Esophagus (tissue), 2 donors: ENCODE measurements around the gene PARP1. TPM values are rescaled to one million over a fixed set of nuclear protein-coding genes. Genes with fewer than 3 reads are reported as not detected.

Source experiments
- H3K27ac ChIP-seq, 2 donors: one replicate each; pipeline ENCODE4 v1.5.1; 2013; ENCODE audit warnings: low read depth in 2 of 2, mild to moderate bottlenecking in 2 of 2, inconsistent platforms in 1 of 2, low read length in 1 of 2, moderate library complexity in 1 of 2
- H3K27me3 ChIP-seq, 2 donors: one replicate each; pipeline ENCODE4 v1.6.1; 2013; ENCODE audit warnings: low read length in 2 of 2, control low read depth in 1 of 2, mild to moderate bottlenecking in 1 of 2; ENCODE audit not compliant: insufficient read depth in 2 of 2, control insufficient read depth in 1 of 2
- H3K36me3 ChIP-seq, 2 donors: one replicate each; pipeline ENCODE4 v1.6.1; 2013; ENCODE audit warnings: low read length in 1 of 2; ENCODE audit not compliant: control insufficient read depth in 2 of 2, insufficient read depth in 2 of 2
- H3K4me1 ChIP-seq, 2 donors: one replicate each; pipeline ENCODE4 v1.6.1; 2013; ENCODE audit warnings: low read length in 1 of 2; ENCODE audit not compliant: control insufficient read depth in 2 of 2, insufficient read depth in 2 of 2
- H3K4me3 ChIP-seq, 2 donors: one replicate each; pipeline ENCODE4 v1.5.1; 2013; ENCODE audit warnings: low read length in 2 of 2, mild to moderate bottlenecking in 2 of 2, low read depth in 1 of 2, moderate library complexity in 1 of 2
- H3K9me3 ChIP-seq, 2 donors: one replicate each; pipeline ENCODE4 v1.6.1; 2013; ENCODE audit warnings: mild to moderate bottlenecking in 2 of 2, low read depth in 1 of 2, low read length in 1 of 2, moderate library complexity in 1 of 2; ENCODE audit not compliant: control insufficient read depth in 2 of 2, insufficient read depth in 1 of 2
- WGBS, 2 donors: extraction: QIAGEN DNeasy Blood & Tissue Kit; methylation state at CpG; one replicate each; pipeline ENCODE4 v1.1.7; 2013; 5-methylcytosine and 5-hydroxymethylcytosine counted together
- polyA plus RNA-seq, 2 donors: library from polyadenylated mRNA; stranded (reverse); fragments of 200-250 nt; gene quantifications; one replicate each; pipeline ENCODE4 v1.2.3, GENCODE V29; 2013
- donor health status: healthy with polysubstance abuse.
- donor health status: Bipolar disorder and iron deficiency.

PARP1 gene
- polyA plus RNA-seq, 2 donors: 10.6 to 29.0 TPM

- Histone ChIP-seq H3K9me3 (no peaks in the 10 kb centered on the region), H3K27ac (no peak overlapping the region), H3K4me1 (no peaks in the 10 kb centered on the region), H3K4me3 (no peak overlapping the region), H3K36me3 (peaks cover 29 to 59% of the 10 kb centered on the region in 2 donors), H3K27me3 (no peaks in the 10 kb centered on the region)
- WGBS, 2 donors: 95 to 96% methylated on average over 11 of the region's 11 CpGs
Observed at GRCh38 chr1:226384717-226385116, 23.2 kb downstream of the PARP1 start.

- Histone ChIP-seq H3K4me3 (no peak overlapping the region), H3K4me1 (no peaks in the 10 kb centered on the region), H3K27ac (no peak overlapping the region), H3K27me3 (no peaks in the 10 kb centered on the region), H3K36me3 (peaks cover 30 to 59% of the 10 kb centered on the region in 2 donors), H3K9me3 (no peaks in the 10 kb centered on the region)
- WGBS, 2 donors: 88 to 91% methylated on average over 4 of the region's 4 CpGs
Observed at GRCh38 chr1:226384040-226384439, 23.9 kb downstream of the PARP1 start.

- WGBS, 2 donors: 81 to 84% methylated on average over 5 of the region's 5 CpGs
Observed at GRCh38 chr1:226382030-226382429, 25.9 kb downstream of the PARP1 start.

GRCh38 chr1:226381226-226381998 is 26.5 kb downstream of the PARP1 start:
- Histone ChIP-seq H3K4me3 (no peak overlapping the region), H3K36me3 (peaks cover 29 to 61% of the 10 kb centered on the region in 2 donors), H3K27ac (no peak overlapping the region), H3K9me3 (no peaks in the 10 kb centered on the region), H3K4me1 (no peaks in the 10 kb centered on the region), H3K27me3 (no peaks in the 10 kb centered on the region)
- 92 to 95% methylated on average over 15 of the region's 15 CpGs for WGBS, 2 donors

More at GRCh38 chr1:226382030-226382429, 25.9 kb downstream of the PARP1 start:
- Histone ChIP-seq H3K27me3 (no peaks in the 10 kb centered on the region), H3K4me1 (no peaks in the 10 kb centered on the region), H3K4me3 (no peak overlapping the region), H3K36me3 (peaks cover 26 to 62% of the 10 kb centered on the region in 2 donors), H3K27ac (no peak overlapping the region), H3K9me3 (no peaks in the 10 kb centered on the region)

GRCh38 chr1:226378071-226378470 is 29.8 kb downstream of the PARP1 start:
- no peak overlapping the region for H3K4me3 ChIP-seq
- H3K9me3 ChIP-seq: no peaks in the 10 kb centered on the region
- H3K4me1 ChIP-seq: no peaks in the 10 kb centered on the region
- H3K27ac ChIP-seq: no peak overlapping the region
- H3K36me3 ChIP-seq: peaks cover 31 to 52% of the 10 kb centered on the region in 2 donors
- whole genome bisulfite sequencing, 2 donors: 80 to 82% methylated on average over 2 of the region's 2 CpGs
- no peaks in the 10 kb centered on the region for H3K27me3 ChIP-seq

- Histone ChIP-seq H3K9me3 (no peaks in the 10 kb centered on the region), H3K36me3 (peaks cover 30 to 44% of the 10 kb centered on the region in 2 donors), H3K4me1 (no peaks in the 10 kb centered on the region), H3K27ac (no peak overlapping the region), H3K27me3 (no peaks in the 10 kb centered on the region), H3K4me3 (no peak overlapping the region)
- 89 to 90% methylated on average over 3 of the region's 3 CpGs for WGBS, 2 donors
Observed at GRCh38 chr1:226376300-226376699, 31.6 kb downstream of the PARP1 start.

- Histone ChIP-seq H3K4me1 (no peaks in the 10 kb centered on the region), H3K4me3 (no peak overlapping the region), H3K27me3 (no peaks in the 10 kb centered on the region), H3K27ac (no peak overlapping the region), H3K36me3 (peaks cover 39 to 40% of the 10 kb centered on the region in 2 donors), H3K9me3 (no peaks in the 10 kb centered on the region)
- 83 to 88% methylated on average over 7 of the region's 7 CpGs for WGBS, 2 donors
Observed at GRCh38 chr1:226373376-226373775, 34.5 kb downstream of the PARP1 start.

GRCh38 chr1:226372885-226373284 is 35.0 kb downstream of the PARP1 start:
- H3K27ac ChIP-seq: no peak overlapping the region
- peaks cover 43% of the 10 kb centered on the region in 2 donors for H3K36me3 ChIP-seq
- WGBS, 2 donors: 91% methylated on average over 9 of the region's 9 CpGs

GRCh38 chr1:226371866-226372490 is 35.9 kb downstream of the PARP1 start:
- H3K4me1 ChIP-seq: no peaks in the 10 kb centered on the region
- H3K27ac ChIP-seq: no peak overlapping the region
- peaks cover 41 to 49% of the 10 kb centered on the region in 2 donors for H3K36me3 ChIP-seq
- no peaks in the 10 kb centered on the region for H3K9me3 ChIP-seq
- no peak overlapping the region for H3K4me3 ChIP-seq
- WGBS, 2 donors: 93 to 96% methylated on average over 10 to 11 of the region's 11 CpGs
- no peaks in the 10 kb centered on the region for H3K27me3 ChIP-seq

More at GRCh38 chr1:226372885-226373284, 35.0 kb downstream of the PARP1 start:
- Histone ChIP-seq H3K9me3 (no peaks in the 10 kb centered on the region), H3K4me1 (no peaks in the 10 kb centered on the region), H3K4me3 (no peak overlapping the region), H3K27me3 (no peaks in the 10 kb centered on the region)
